ENCODE measurements around the gene LRRC28. TPM values are rescaled to one million over a fixed set of nuclear protein-coding genes. Genes with fewer than 3 reads are reported as not detected.

LRRC28 gene
- polyA plus RNA-seq, 3 donors from 2014 or later: 27.3 to 30.5 (median 27.7) TPM

- H3K4me1 Mint-ChIP-seq: peaks cover 6 to 14% of the 10 kb centered on the region in 2 donors
- H3K27me3 Mint-ChIP-seq (ENCODE audit: low read depth in 3 of 3): peaks cover 0 to 4% (median 0%) of the 10 kb centered on the region in 3 donors
- H3K4me3 Mint-ChIP-seq: no peak overlapping the region
- no peak overlapping the region for H3K27ac Mint-ChIP-seq
- H3K36me3 Mint-ChIP-seq: no peaks in the 10 kb centered on the region
- peaks cover 0 to 2% (median under 1%) of the 10 kb centered on the region in 6 donors for H3K9me3 Mint-ChIP-seq
- no peak for DNase-seq
Observed at GRCh38 chr15:99421758-99422157, 170.5 kb downstream of the LRRC28 start.

- no peak overlapping the region for H3K27ac Mint-ChIP-seq
- H3K4me1 Mint-ChIP-seq: peaks cover 6 to 14% of the 10 kb centered on the region in 2 donors
- H3K4me3 Mint-ChIP-seq: no peak overlapping the region
- H3K27me3 Mint-ChIP-seq (ENCODE audit: low read depth in 3 of 3): peaks cover 0 to 4% (median 0%) of the 10 kb centered on the region in 3 donors
- H3K9me3 Mint-ChIP-seq: peaks cover 0 to 2% (median under 1%) of the 10 kb centered on the region in 6 donors
- no peaks in the 10 kb centered on the region for H3K36me3 Mint-ChIP-seq
- DNase-seq: no peak
Observed at GRCh38 chr15:99423186-99424130, 172.2 kb downstream of the LRRC28 start.

GRCh38 chr15:99424131-99424571, 172.9 kb downstream of the LRRC28 start:
- Mint-ChIP-seq H3K27me3 (ENCODE audit: low read depth in 3 of 3) (peaks cover 0 to 4% (median 0%) of the 10 kb centered on the region in 3 donors), H3K9me3 (peaks cover 0 to 2% (median 0%) of the 10 kb centered on the region in 6 donors), H3K27ac (peak overlapping the region in 1 of 6 donors; percentile 49), H3K36me3 (no peaks in the 10 kb centered on the region), H3K4me1 (peaks cover 6 to 14% of the 10 kb centered on the region in 2 donors), H3K4me3 (no peak overlapping the region)
- no peak for DNase-seq

GRCh38 chr15:99424978-99425656, 173.8 kb downstream of the LRRC28 start:
- H3K4me1 Mint-ChIP-seq: peaks cover 6 to 14% of the 10 kb centered on the region in 2 donors
- peaks cover 0 to 4% (median 0%) of the 10 kb centered on the region in 3 donors for H3K27me3 Mint-ChIP-seq (ENCODE audit: low read depth in 3 of 3)
- H3K27ac Mint-ChIP-seq: peak overlapping the region in 2 of 6 donors; percentile 2 to 42
- no peaks in the 10 kb centered on the region for H3K36me3 Mint-ChIP-seq
- peak in 2 of 3 donors; percentile 9 to 11 for DNase-seq
- H3K9me3 Mint-ChIP-seq: peaks cover 0 to 2% (median 0%) of the 10 kb centered on the region in 6 donors
- H3K4me3 Mint-ChIP-seq: peak overlapping the region in 3 of 5 donors; percentile 18 to 44 (median 33)

GRCh38 chr15:99425657-99426301, 174.5 kb downstream of the LRRC28 start:
- Mint-ChIP-seq H3K4me3 (no peak overlapping the region), H3K4me1 (peaks cover 6 to 14% of the 10 kb centered on the region in 2 donors), H3K27me3 (ENCODE audit: low read depth in 3 of 3) (peaks cover 0 to 4% (median 0%) of the 10 kb centered on the region in 3 donors), H3K27ac (no peak overlapping the region), H3K9me3 (peaks cover 0 to 2% (median 0%) of the 10 kb centered on the region in 6 donors), H3K36me3 (no peaks in the 10 kb centered on the region)
- DNase-seq: no peak

- Mint-ChIP-seq H3K36me3 (no peaks in the 10 kb centered on the region), H3K9me3 (peaks cover 0 to 2% (median 0%) of the 10 kb centered on the region in 6 donors), H3K27me3 (ENCODE audit: low read depth in 3 of 3) (peaks cover 0 to 4% (median 1%) of the 10 kb centered on the region in 3 donors), H3K4me1 (peaks cover 6 to 11% of the 10 kb centered on the region in 2 donors), H3K4me3 (no peak overlapping the region), H3K27ac (no peak overlapping the region)
- no peak for DNase-seq
Observed at GRCh38 chr15:99426431-99427105, 175.3 kb downstream of the LRRC28 start.

GRCh38 chr15:99427210-99427609, 175.9 kb downstream of the LRRC28 start:
- Mint-ChIP-seq H3K9me3 (peaks cover 0 to 2% (median 0%) of the 10 kb centered on the region in 6 donors), H3K4me1 (peaks cover 6 to 11% of the 10 kb centered on the region in 2 donors), H3K4me3 (no peak overlapping the region), H3K27me3 (ENCODE audit: low read depth in 3 of 3) (peaks cover 0 to 2% (median 1%) of the 10 kb centered on the region in 3 donors), H3K36me3 (no peaks in the 10 kb centered on the region), H3K27ac (no peak overlapping the region)
- no peak for DNase-seq

GRCh38 chr15:99427668-99428361, 176.5 kb downstream of the LRRC28 start:
- H3K36me3 Mint-ChIP-seq: no peaks in the 10 kb centered on the region
- peaks cover 0 to 3% (median 1%) of the 10 kb centered on the region in 3 donors for H3K27me3 Mint-ChIP-seq (ENCODE audit: low read depth in 3 of 3)
- H3K4me1 Mint-ChIP-seq: peaks cover 6 to 11% of the 10 kb centered on the region in 2 donors
- no peak for DNase-seq
- H3K4me3 Mint-ChIP-seq: no peak overlapping the region
- H3K9me3 Mint-ChIP-seq: peaks cover 0 to 2% (median 0%) of the 10 kb centered on the region in 6 donors
- H3K27ac Mint-ChIP-seq: no peak overlapping the region

GRCh38 chr15:99429681-99430081, 178.4 kb downstream of the LRRC28 start:
- Mint-ChIP-seq H3K27me3 (ENCODE audit: low read depth in 3 of 3) (peaks cover 0 to 3% (median 1%) of the 10 kb centered on the region in 3 donors), H3K4me1 (peaks cover 6 to 10% of the 10 kb centered on the region in 2 donors), H3K9me3 (peaks cover 0 to 2% (median 0%) of the 10 kb centered on the region in 6 donors), H3K36me3 (no peaks in the 10 kb centered on the region), H3K27ac (no peak overlapping the region), H3K4me3 (no peak overlapping the region)
- DNase-seq: no peak

- Mint-ChIP-seq H3K27ac (no peak overlapping the region), H3K27me3 (ENCODE audit: low read depth in 3 of 3) (peaks cover 0 to 1% (median 1%) of the 10 kb centered on the region in 3 donors), H3K36me3 (no peaks in the 10 kb centered on the region), H3K9me3 (peaks cover 0 to 2% (median 0%) of the 10 kb centered on the region in 6 donors), H3K4me1 (peaks cover 0 to 4% of the 10 kb centered on the region in 2 donors), H3K4me3 (no peak overlapping the region)
- no peak for DNase-seq
Observed at GRCh38 chr15:99430881-99431401, 179.7 kb downstream of the LRRC28 start.

- Mint-ChIP-seq H3K9me3 (no peaks in the 10 kb centered on the region), H3K4me1 (peaks cover 0 to 2% of the 10 kb centered on the region in 2 donors), H3K4me3 (no peak overlapping the region), H3K27ac (no peak overlapping the region), H3K27me3 (ENCODE audit: low read depth in 3 of 3) (peaks cover 0 to 1% (median 1%) of the 10 kb centered on the region in 3 donors), H3K36me3 (no peaks in the 10 kb centered on the region)
- no peak for DNase-seq
Observed at GRCh38 chr15:99431661-99432091, 180.4 kb downstream of the LRRC28 start.
